Lower leg skin (tissue), 3 donors: ENCODE data around the gene MSL3B.

Experiments used
- CTCF ChIP-seq, 3 donors: fragments of 450-650 bp; IDR thresholded peaks; one replicate each; pipeline ENCODE4 v1.5.1; 2016; ENCODE audit warnings: antibody characterized with exemption in 3 of 3, mild to moderate bottlenecking in 3 of 3, moderate library complexity in 2 of 3
- POLR2A ChIP-seq, 2 donors: fragments of 450-650 bp; IDR thresholded peaks; one replicate each; pipeline ENCODE4 v1.6.1; 2016 to 2017; ENCODE audit warnings: antibody characterized with exemption in 2 of 2, mild to moderate bottlenecking in 1 of 2, moderate library complexity in 1 of 2

GRCh38 chr2:233871432-233871831 is 3.2 kb upstream of the MSL3B start:
- TF ChIP-seq CTCF (IDR thresholded peaks at IDR 0.05) (no peak), POLR2A (IDR thresholded peaks at IDR 0.05) (no peak)
